Mesenchymal stem cell (in vitro differentiated cells and primary cell): Measurements from ENCODE around the gene SASH1.

Source experiments
- DNase-seq: peaks from one replicate; pipeline ENCODE4 v3.0.0-alpha.2; 2013
- H2AFZ ChIP-seq: one replicate; pipeline ENCODE4 v1.6.1; 2013; ENCODE audit warnings: low read depth, mild to moderate bottlenecking, control low read depth, inconsistent platforms, low read length, moderate library complexity
- H2AK5ac ChIP-seq: 2 replicates; pipeline ENCODE4 v1.6.1; 2013; ENCODE audit warnings: low read length, moderate library complexity, mild to moderate bottlenecking, inconsistent platforms; ENCODE audit not compliant: severe bottlenecking
- H2BK120ac ChIP-seq: one replicate; pipeline ENCODE4 v1.6.1; 2013; ENCODE audit warnings: low read depth, mild to moderate bottlenecking, inconsistent platforms, low read length, moderate library complexity
- H2BK12ac ChIP-seq, 2 experiments: one replicate each; pipeline ENCODE4 v1.6.1; 2013; ENCODE audit warnings: inconsistent platforms in 2 of 2, low read length in 2 of 2, mild to moderate bottlenecking in 2 of 2, moderate library complexity in 2 of 2, control low read depth in 1 of 2
- H2BK15ac ChIP-seq: one replicate; pipeline ENCODE4 v1.6.1; 2013; ENCODE audit warnings: mild to moderate bottlenecking, low read depth, inconsistent platforms; ENCODE audit not compliant: poor library complexity, severe bottlenecking
- H2BK5ac ChIP-seq: 2 replicates; pipeline ENCODE4 v1.6.1; 2013; ENCODE audit warnings: low read depth, mild to moderate bottlenecking, low read length, control low read depth, inconsistent platforms; ENCODE audit not compliant: poor library complexity, severe bottlenecking
- H3K14ac ChIP-seq, 2 experiments: one replicate each; pipeline ENCODE4 v1.6.1; 2013; ENCODE audit warnings: inconsistent platforms in 2 of 2, low read length in 2 of 2, control low read depth in 1 of 2, mild to moderate bottlenecking in 1 of 2, moderate library complexity in 1 of 2
- H3K18ac ChIP-seq, 2 experiments: one replicate each; pipeline ENCODE4 v1.6.1; 2013; ENCODE audit warnings: inconsistent platforms in 2 of 2, low read length in 2 of 2, control low read depth in 1 of 2, low read depth in 1 of 2, mild to moderate bottlenecking in 1 of 2
- H3K23ac ChIP-seq, 2 experiments: one replicate each; pipeline ENCODE4 v1.6.1; 2013; ENCODE audit warnings: inconsistent platforms in 2 of 2, low read length in 2 of 2, mild to moderate bottlenecking in 2 of 2, moderate library complexity in 2 of 2, control low read depth in 1 of 2
- H3K27ac ChIP-seq: 2 replicates; pipeline ENCODE4 v1.5.1; 2013; ENCODE audit warnings: mild to moderate bottlenecking, moderate library complexity, low read length, control low read depth, inconsistent platforms; ENCODE audit not compliant: poor library complexity, severe bottlenecking
- H3K27me3 ChIP-seq, 2 experiments: 2 replicates each; pipeline versions ENCODE4 v1.6.1 to v1.7.0; 2013; ENCODE audit warnings: low read length in 2 of 2, mild to moderate bottlenecking in 2 of 2, moderate library complexity in 2 of 2, control low read depth in 1 of 2, inconsistent platforms in 1 of 2; ENCODE audit not compliant: control insufficient read depth in 1 of 2, insufficient read depth in 1 of 2
- H3K36me3 ChIP-seq, 2 experiments: 2 replicates each; pipeline versions ENCODE4 v1.6.1 to v1.7.0; 2013; ENCODE audit warnings: low read length in 2 of 2, control low read depth in 1 of 2, inconsistent platforms in 1 of 2, low read depth in 1 of 2, mild to moderate bottlenecking in 1 of 2; ENCODE audit not compliant: insufficient read depth in 2 of 2, control insufficient read depth in 1 of 2
- H3K4ac ChIP-seq, 2 experiments: one replicate each; pipeline ENCODE4 v1.6.1; 2013; ENCODE audit warnings: inconsistent platforms in 2 of 2, low read length in 2 of 2, mild to moderate bottlenecking in 2 of 2, moderate library complexity in 2 of 2, control low read depth in 1 of 2, low read depth in 1 of 2
- H3K4me1 ChIP-seq: 2 replicates; pipeline ENCODE4 v1.6.1; 2013; ENCODE audit warnings: low read depth, low read length, control low read depth; ENCODE audit not compliant: control insufficient read depth, insufficient read depth
- H3K4me2 ChIP-seq: 2 replicates; pipeline ENCODE4 v1.6.1; 2013; ENCODE audit warnings: low read length, mild to moderate bottlenecking, inconsistent platforms; ENCODE audit not compliant: poor library complexity, severe bottlenecking
- H3K4me3 ChIP-seq, 2 experiments: 2 replicates each; pipeline versions ENCODE4 v1.5.1 to v1.7.0; 2013; ENCODE audit warnings: low read length in 2 of 2, mild to moderate bottlenecking in 2 of 2, control low read depth in 1 of 2, low read depth in 1 of 2; ENCODE audit not compliant: insufficient read depth in 1 of 2
- H3K79me1 ChIP-seq: replicated peaks from 2 replicates; pipeline ENCODE4 v1.6.1; 2013; ENCODE audit warnings: mild to moderate bottlenecking, control low read depth, low read length, inconsistent platforms; ENCODE audit not compliant: poor library complexity, severe bottlenecking
- H3K9ac ChIP-seq: 2 replicates; pipeline ENCODE4 v1.7.0; 2013; ENCODE audit warnings: mild to moderate bottlenecking, low read length, moderate library complexity
- H3K9me3 ChIP-seq: 2 replicates; pipeline ENCODE4 v1.7.0; 2013; ENCODE audit warnings: mild to moderate bottlenecking, low read length; ENCODE audit not compliant: control insufficient read depth
- H4K8ac ChIP-seq: one replicate; pipeline ENCODE4 v1.6.1; 2013; ENCODE audit warnings: inconsistent platforms, mild to moderate bottlenecking, low read length, moderate library complexity
- H4K91ac ChIP-seq: one replicate; pipeline ENCODE4 v1.6.1; 2013; ENCODE audit warnings: mild to moderate bottlenecking, low read length, inconsistent platforms
- WGBS: methylation state at CpG from one replicate; pipeline ENCODE4 v1.1.7; 2013; ENCODE audit warnings: mixed read lengths; 5-methylcytosine and 5-hydroxymethylcytosine counted together

The SASH1 gene

DNA sequence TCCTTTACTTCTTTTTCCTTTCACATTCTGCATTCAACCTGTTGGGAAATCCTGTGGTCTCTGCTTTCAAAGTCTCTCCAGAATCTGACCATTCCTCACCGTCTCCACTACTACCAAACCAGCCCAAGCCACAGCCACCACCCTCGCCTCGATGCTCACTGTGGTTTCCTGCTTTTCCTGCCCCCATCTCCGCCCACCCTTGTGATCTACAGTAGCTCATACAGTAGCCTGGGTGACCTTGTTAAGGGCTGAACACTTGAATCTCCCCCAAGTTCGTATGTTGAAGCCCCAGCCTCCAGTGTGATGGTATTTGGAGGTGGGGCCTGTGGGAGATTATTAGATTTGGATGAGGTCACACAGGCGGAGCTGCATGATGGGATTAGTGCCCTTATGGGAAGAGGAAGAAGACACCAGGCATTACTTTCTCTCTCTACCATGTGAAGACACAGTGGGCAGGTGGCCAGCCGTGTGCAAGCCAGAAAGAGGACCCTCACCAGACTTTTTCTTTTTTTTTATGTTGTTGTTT, 215.2 kb downstream of the SASH1 start:
- Histone ChIP-seq H3K18ac (no peak overlapping the region), H3K23ac (no peak overlapping the region), H3K4me2 (no peak overlapping the region), H4K91ac (no peak overlapping the region), H2BK12ac (no peak overlapping the region), H2BK120ac (no peak overlapping the region), H3K27ac (no peak overlapping the region), H3K9me3 (peaks cover 10% of the 10 kb centered on the region), H3K79me1 (no peaks in the 10 kb centered on the region), H3K4ac (no peak overlapping the region), H2BK15ac (no peak overlapping the region), H3K14ac (no peak overlapping the region), H3K27me3 (no peaks in the 10 kb centered on the region), H4K8ac (no peak overlapping the region), H3K4me3 (no peak overlapping the region), H2AFZ (no peak overlapping the region), H3K4me1 (peaks cover 6% of the 10 kb centered on the region), H2BK5ac (no peak overlapping the region), H2AK5ac (no peak overlapping the region), H3K9ac (no peak overlapping the region), H3K36me3 (peaks cover 0 to 8% of the 10 kb centered on the region in 2 experiments)
- 81% methylated on average over 6 of the region's 7 CpGs for WGBS
- DNase-seq, result peak; percentile 51

DNA sequence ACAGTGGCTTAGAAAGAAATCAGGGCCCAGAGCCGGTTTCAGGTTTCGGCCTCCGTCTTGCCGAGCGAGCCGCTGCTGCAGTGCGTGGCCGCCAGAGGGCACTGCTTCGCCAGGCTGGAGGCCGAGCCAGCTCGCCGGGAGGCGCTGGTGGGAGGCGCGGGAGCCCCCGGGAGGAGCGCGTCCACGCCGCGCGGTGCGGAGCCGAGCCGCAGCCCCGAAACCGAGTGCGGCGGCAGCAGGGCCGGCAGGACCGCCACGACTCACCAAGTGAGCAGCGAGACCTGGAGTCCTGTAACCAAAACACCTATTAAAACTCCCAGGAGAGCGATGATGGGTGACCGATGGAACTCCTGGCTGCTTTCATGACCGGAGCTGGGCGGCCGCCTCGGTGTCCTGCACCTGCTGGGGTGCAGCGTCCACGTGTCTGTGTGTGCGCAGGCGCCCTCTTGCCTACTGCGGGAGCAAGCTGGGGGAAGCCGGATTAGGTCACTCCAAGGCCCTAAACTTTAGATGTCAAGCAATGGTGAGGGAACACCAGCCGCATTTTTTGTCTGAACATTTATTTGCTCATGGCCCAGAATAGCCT, 217.3 kb downstream of the SASH1 start:
- Histone ChIP-seq H3K4me2 (peak overlapping the region; percentile 93), H2BK15ac (no peak overlapping the region), H3K4ac (no peak overlapping the region), H4K91ac (no peak overlapping the region), H3K27ac (no peak overlapping the region), H3K9ac (peak overlapping the region; percentile 79), H4K8ac (peak overlapping the region; percentile 50), H3K4me3 (peak overlapping the region; percentile 55 to 79), H3K18ac (no peak overlapping the region), H2BK5ac (no peak overlapping the region), H3K27me3 (no peaks in the 10 kb centered on the region), H2AFZ (no peak overlapping the region), H3K36me3 (no peaks in the 10 kb centered on the region), H3K14ac (no peak overlapping the region), H2BK12ac (peak overlapping the region in 1 of 2 experiments; percentile 4), H3K23ac (no peak overlapping the region), H3K79me1 (no peaks in the 10 kb centered on the region), H2BK120ac (no peak overlapping the region), H2AK5ac (no peak overlapping the region), H3K9me3 (no peaks in the 10 kb centered on the region), H3K4me1 (peaks cover 6% of the 10 kb centered on the region)
- DNase-seq, result peak; percentile 54
- WGBS, result 14% methylated on average over 44 of the region's 46 CpGs

DNA sequence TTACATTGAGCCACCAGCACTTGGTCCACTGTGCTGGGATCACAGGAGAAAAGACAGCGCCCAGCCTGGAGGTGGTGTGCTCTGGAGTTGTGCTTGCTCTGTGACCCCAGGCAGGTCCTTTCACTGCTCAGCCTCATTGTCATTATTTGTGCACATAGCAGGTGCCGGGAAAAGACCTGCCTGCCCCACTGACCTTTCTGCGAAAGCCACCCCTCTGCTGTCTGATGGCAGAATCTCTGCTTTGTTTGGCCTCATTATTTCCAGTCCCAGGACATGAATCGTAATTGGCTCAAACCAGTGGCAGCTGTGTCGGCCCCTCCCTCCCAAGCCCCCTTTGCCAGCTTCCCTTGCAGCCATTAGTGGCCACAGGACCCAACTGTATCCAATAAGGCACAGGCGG, 219.0 kb downstream of the SASH1 start:
- 96% methylated on average over 6 of the region's 6 CpGs for WGBS

DNA sequence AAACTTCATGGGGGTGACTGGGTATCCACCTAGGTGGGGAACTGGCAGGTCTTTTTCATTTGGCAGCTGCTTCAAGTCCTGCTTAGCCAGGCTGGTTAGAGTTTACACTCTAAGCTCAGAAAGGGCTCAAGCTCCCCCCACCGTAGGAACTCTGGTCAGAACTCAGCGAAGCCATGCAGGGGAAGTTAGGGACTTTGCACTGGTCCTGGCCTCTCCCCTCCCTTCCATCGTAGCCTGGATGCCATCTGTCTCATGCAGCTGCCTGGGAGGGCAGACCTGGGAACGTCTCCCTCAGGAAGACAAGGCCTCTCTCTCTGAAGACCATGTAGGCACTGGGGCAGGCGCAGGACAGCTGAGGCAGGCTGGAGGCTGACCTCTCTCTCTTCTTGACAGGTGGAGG, 220.4 kb downstream of the SASH1 start:
- Histone ChIP-seq H2BK5ac (no peak overlapping the region), H2AK5ac (no peak overlapping the region), H3K18ac (no peak overlapping the region), H3K23ac (no peak overlapping the region), H4K91ac (no peak overlapping the region), H2BK12ac (peak overlapping the region in 1 of 2 experiments; percentile 1), H3K9ac (no peak overlapping the region), H3K36me3 (no peaks in the 10 kb centered on the region), H2BK15ac (no peak overlapping the region), H3K27me3 (no peaks in the 10 kb centered on the region), H3K4me2 (no peak overlapping the region), H4K8ac (no peak overlapping the region), H3K4ac (no peak overlapping the region), H2AFZ (no peak overlapping the region), H3K27ac (no peak overlapping the region), H2BK120ac (no peak overlapping the region), H3K4me3 (no peak overlapping the region), H3K4me1 (peaks cover 13% of the 10 kb centered on the region), H3K14ac (no peak overlapping the region), H3K9me3 (no peaks in the 10 kb centered on the region), H3K79me1 (no peaks in the 10 kb centered on the region)
- DNase-seq, result no peak
- over 99% methylated on average over 5 of the region's 5 CpGs for WGBS

More for the DNA sequence above, 219.0 kb downstream of the SASH1 start:
- no peak overlapping the region for H4K91ac ChIP-seq
- no peaks in the 10 kb centered on the region for H3K79me1 ChIP-seq
- no peak overlapping the region for H3K9ac ChIP-seq
- no peaks in the 10 kb centered on the region for H3K9me3 ChIP-seq
- peaks cover 13% of the 10 kb centered on the region for H3K4me1 ChIP-seq
- no peak overlapping the region for H2BK5ac ChIP-seq
- H2BK120ac ChIP-seq, result no peak overlapping the region
- no peak overlapping the region for H2BK15ac ChIP-seq
- DNase-seq, result no peak
- H2AK5ac ChIP-seq, result no peak overlapping the region
- H2BK12ac ChIP-seq, result no peak overlapping the region
- H3K27me3 ChIP-seq, result no peaks in the 10 kb centered on the region
- no peak overlapping the region for H3K23ac ChIP-seq
- no peak overlapping the region for H3K4me2 ChIP-seq
- no peaks in the 10 kb centered on the region for H3K36me3 ChIP-seq
- H3K4me3 ChIP-seq, result no peak overlapping the region
- H3K4ac ChIP-seq, result no peak overlapping the region
- H2AFZ ChIP-seq, result no peak overlapping the region
- H4K8ac ChIP-seq, result no peak overlapping the region
- H3K27ac ChIP-seq, result no peak overlapping the region
- no peak overlapping the region for H3K14ac ChIP-seq
- H3K18ac ChIP-seq, result no peak overlapping the region
